Measurements from ENCODE around the gene SCP2D1. TPM values are rescaled to one million over a fixed set of nuclear protein-coding genes. Genes with fewer than 3 reads are reported as not detected.
"Not testable (repeated sequence)": the region's sequence is repeated elsewhere in the genome, so short reads cannot be mapped to it uniquely, and the experiment has no call there.

SCP2D1 gene
- polyA plus RNA-seq (ENCODE audit: low read depth in 6 of 6) = not detected

DNA sequence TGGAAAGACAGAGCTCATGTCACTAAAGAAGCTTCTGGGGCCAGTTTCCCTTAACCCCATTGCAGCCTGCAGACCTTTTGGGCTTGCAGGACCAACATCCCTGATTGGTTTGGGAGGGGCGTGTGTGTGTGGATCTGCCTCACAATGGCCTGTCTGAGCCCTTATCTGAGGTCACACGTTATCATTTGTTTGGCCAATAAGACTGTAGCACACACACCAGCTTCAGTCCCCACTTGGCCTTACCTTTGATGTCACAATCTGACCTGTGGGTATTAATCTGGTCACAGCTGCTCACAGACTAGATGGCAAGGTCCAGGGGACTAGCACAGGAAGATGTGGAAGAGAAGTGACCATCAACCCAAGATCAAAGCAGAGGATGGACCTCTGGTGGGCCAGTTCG is at the start of gene SCP2D1:
Gene SCP2D1 (plus strand): TSS at position 301 of the 400 bp plus-strand sequence. CDS start 33 bp downstream, at position 334.
- H3K4me3 Mint-ChIP-seq = no peak within 1 kb of the TSS
- no peaks in the 10 kb centered on the region for H3K36me3 Mint-ChIP-seq
- DNase-seq = no peak
- peaks cover 9 to 23% (median 16%) of the 10 kb centered on the region in 3 donors for H3K27me3 Mint-ChIP-seq
- peaks cover 0 to 2% (median 0%) of the 10 kb centered on the region in 7 donors for H3K9me3 Mint-ChIP-seq
- ATAC-seq (ENCODE audit: low read depth in 2 of 2) = no peak
- peak within 1 kb of the TSS in 1 of 6 donors; percentile 74 for H3K27ac Mint-ChIP-seq
- no peaks in the 10 kb centered on the region for H3K4me1 Mint-ChIP-seq

DNA sequence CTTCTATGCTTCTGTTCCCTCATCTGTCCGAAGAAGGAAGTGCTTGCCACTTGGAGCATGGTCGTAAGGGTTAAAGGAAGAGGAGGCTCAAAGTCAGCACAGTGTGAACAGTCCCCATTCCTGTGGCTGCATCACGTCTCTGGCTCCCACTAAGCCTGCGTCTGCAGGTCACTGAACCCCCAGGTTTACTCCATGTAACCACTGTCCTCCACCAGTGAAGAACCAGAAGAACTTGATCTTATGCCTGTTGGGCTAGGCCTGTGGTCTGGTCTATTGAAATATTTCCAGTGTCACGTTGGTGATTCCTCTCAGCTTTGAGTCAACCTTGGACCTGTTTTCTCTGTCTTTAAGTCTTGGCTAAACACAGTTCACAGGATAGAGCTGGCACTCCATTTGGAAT is 45.9 kb upstream of the SCP2D1 start:
- peak overlapping the region in 2 of 6 donors; percentile 7 to 21 for H3K27ac Mint-ChIP-seq

DNA sequence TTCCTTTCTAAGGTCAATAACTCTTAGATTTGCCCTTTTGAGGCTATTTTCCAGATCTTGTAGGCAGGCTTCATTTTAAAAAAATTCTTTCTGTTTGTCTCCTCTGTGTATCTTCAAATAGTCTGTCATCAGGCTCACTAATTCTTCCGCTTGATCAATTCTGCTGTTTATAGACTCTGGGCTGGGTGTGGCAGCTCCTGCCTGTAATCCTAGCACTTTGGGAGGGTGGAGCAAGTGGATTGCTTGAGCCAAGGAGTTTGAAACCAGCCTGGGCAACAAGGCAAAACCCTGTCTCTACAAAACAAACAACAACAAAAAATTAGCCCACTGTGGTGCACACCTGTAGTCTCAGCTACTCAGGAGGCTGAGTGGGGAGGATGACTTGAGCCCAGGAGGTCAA is 40.0 kb upstream of the SCP2D1 start:
- Mint-ChIP-seq H3K27ac (no peak overlapping the region), H3K27me3 (peaks cover 0 to 65% (median 25%) of the 10 kb centered on the region in 3 donors), H3K4me3 (no peak overlapping the region), H3K36me3 (peaks cover 0 to 12% of the 10 kb centered on the region in 2 donors), H3K4me1 (no peaks in the 10 kb centered on the region), H3K9me3 (peaks cover 0 to 4% (median 0%) of the 10 kb centered on the region in 7 donors)
- ATAC-seq (ENCODE audit: low read depth in 2 of 2) (no peak), DNase-seq (no peak)

More for the DNA sequence above, 45.9 kb upstream of the SCP2D1 start:
- H3K36me3 Mint-ChIP-seq = peaks cover 15 to 17% of the 10 kb centered on the region in 2 donors
- no peaks in the 10 kb centered on the region for H3K9me3 Mint-ChIP-seq
- no peaks in the 10 kb centered on the region for H3K4me1 Mint-ChIP-seq
- no peak for ATAC-seq (ENCODE audit: low read depth in 2 of 2)
- H3K27me3 Mint-ChIP-seq = peaks cover 0 to 18% (median 0%) of the 10 kb centered on the region in 3 donors
- no peak overlapping the region for H3K4me3 Mint-ChIP-seq
- DNase-seq = no peak

DNA sequence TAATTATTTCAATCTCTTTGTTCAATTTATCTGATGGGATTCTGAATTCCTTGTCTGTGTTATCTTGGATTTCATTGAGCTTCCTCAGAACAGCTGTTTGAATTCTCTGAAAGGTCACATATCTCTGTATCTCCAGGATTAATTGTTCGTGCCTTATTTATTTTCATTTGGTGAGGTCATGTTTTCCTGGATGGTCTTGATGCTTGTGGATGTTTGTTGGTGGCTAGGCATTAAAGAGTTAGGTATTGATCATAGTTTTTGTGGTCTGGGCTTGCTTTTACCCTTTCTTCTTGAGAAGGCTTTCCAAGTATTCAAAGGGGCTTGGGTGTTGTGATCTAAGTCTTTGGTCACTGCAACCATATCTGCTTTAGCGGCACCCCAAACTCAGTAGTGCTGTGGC is 39.4 kb upstream of the SCP2D1 start:
- Mint-ChIP-seq H3K36me3 (peaks cover 0 to 12% of the 10 kb centered on the region in 2 donors), H3K9me3 (peaks cover 0 to 4% (median 0%) of the 10 kb centered on the region in 7 donors), H3K27ac (no peak overlapping the region), H3K27me3 (peaks cover 0 to 69% (median 25%) of the 10 kb centered on the region in 3 donors), H3K4me3 (no peak overlapping the region), H3K4me1 (no peaks in the 10 kb centered on the region)
- DNase-seq (no peak), ATAC-seq (ENCODE audit: low read depth in 2 of 2) (no peak)

DNA sequence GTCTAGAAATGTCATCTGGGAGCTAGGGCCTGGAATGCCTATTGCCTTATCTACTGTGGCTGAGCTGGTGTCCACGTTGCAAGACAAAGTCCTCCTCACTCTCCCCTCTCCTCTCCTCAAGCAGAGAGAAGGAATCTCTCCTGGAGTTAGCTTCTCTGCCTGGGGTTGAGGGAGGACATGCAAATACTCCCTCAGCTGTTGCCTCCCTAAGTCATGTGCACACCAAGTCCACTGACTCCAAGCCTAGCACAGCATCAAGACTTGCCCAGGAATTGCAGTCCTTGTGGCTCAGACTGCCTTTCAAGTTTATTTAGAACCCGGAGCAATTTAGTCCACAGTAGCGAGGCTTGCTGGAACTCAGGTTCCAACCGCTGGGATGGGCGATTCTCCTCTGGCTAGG is 38.0 kb upstream of the SCP2D1 start:
- DNase-seq = no peak
- Mint-ChIP-seq H3K27ac (no peak overlapping the region), H3K4me1 (no peaks in the 10 kb centered on the region)

DNA sequence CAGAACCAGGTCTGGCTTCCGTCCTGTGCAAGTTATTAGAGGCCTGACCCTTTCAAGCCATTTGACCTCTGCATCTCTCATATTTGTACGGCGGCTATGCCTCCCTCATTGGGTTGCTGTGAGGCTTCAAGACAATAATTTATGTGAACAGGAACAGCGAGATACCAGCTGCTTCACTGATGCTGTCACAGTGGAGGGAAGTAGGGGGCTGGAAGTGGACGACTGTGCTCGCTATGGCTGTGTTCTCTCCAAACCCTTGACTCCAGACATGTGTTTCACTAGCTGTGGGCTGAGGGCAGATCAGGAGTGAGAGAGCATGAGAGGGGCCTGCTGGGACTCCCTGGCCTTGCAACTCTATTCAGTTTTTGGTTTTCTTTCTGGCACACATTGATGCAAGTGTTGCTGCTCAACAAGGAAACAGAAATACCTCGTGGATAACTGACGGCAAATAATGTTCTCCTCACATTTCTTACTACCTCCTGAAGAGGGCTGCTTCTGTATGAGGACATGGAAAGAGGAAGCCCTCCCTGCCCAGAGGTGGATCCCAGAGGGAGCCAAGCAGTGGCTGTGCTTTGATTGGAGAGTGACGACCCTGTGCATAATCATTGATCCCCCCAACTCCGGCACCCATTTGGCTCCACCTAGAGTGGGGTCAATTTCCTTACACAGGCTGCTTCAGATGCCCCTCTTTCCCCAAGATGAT is 34.7 kb upstream of the SCP2D1 start:
- Mint-ChIP-seq H3K4me1 (no peaks in the 10 kb centered on the region), H3K27ac (peak overlapping the region in 1 of 6 donors; percentile 20), H3K4me3 (no peak overlapping the region), H3K9me3 (peaks cover 0 to 4% (median 0%) of the 10 kb centered on the region in 7 donors), H3K27me3 (peaks cover 12 to 58% (median 14%) of the 10 kb centered on the region in 3 donors), H3K36me3 (peaks cover 0 to 12% of the 10 kb centered on the region in 2 donors)
- DNase-seq (no peak), ATAC-seq (ENCODE audit: low read depth in 2 of 2) (no peak)

More for the DNA sequence above, 38.0 kb upstream of the SCP2D1 start:
- Mint-ChIP-seq H3K27me3 (peaks cover 0 to 71% (median 25%) of the 10 kb centered on the region in 3 donors), H3K4me3 (peak overlapping the region in 1 of 8 donors; percentile 33), H3K9me3 (peaks cover 0 to 4% (median 0%) of the 10 kb centered on the region in 7 donors), H3K36me3 (peaks cover 0 to 12% of the 10 kb centered on the region in 2 donors)
- no peak for ATAC-seq (ENCODE audit: low read depth in 2 of 2)

DNA sequence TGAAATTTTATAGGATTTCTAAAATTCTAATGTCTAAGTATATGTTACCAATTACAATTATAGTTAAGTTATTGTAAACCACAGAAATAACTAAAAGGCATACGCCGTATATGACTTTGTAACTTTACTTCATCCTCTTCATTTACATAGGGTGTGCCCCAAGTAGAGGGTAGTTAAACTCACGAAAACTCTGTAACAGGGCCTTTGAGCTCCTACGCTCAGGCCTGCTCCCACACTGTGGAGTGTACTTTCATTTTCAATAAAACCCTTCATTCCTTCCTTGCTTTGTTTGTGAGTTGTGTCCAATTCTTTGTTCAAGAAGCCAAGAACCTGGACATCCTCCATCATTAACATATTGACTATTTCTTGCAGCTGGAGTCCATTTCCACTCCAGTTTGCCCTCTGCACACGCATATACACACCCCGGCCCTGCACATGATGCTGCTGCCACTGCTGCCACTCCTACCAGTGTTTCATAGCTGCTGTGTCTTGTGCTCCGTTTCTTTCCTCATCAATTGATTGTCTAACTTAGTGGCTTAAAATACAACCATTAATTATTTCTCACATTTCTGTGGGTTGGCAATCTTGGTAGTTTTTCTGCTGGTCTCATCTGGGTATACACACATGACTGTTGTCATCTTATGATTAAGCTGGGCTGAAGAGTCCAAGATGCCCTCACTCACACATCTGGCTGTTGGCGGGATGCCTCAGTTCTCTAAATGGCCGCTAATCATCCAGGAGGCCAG is 33.0 kb upstream of the SCP2D1 start:
- Mint-ChIP-seq H3K27ac (peak overlapping the region in 1 of 6 donors; percentile 30), H3K4me1 (no peaks in the 10 kb centered on the region), H3K4me3 (no peak overlapping the region), H3K27me3 (peaks cover 20 to 57% (median 22%) of the 10 kb centered on the region in 3 donors), H3K9me3 (peaks cover 0 to 4% (median 0%) of the 10 kb centered on the region in 7 donors), H3K36me3 (peaks cover 0 to 12% of the 10 kb centered on the region in 2 donors)
- no peak for ATAC-seq (ENCODE audit: low read depth in 2 of 2)
- DNase-seq = no peak

DNA sequence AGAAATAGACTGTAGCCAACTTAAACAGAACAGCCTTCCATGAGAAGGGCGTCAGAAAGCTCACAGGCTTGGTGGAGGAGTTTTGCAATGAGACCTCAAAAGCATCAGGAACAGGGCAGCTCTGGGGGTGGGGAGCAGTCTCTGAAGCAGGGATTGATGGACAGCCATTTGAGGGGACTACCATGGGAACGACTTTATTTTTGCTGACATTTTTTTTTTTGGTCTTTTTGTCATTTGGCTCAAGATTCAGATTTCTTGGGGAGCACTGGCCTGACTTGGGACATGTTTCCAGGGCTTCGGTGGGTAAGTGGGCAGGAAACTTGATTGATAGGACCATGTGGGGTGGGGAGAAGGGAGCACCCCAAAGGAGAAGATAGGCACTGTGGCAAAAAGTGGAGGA is 32.1 kb upstream of the SCP2D1 start:
- peaks cover 30 to 59% (median 31%) of the 10 kb centered on the region in 3 donors for H3K27me3 Mint-ChIP-seq
- peaks cover 0 to 4% (median 0%) of the 10 kb centered on the region in 7 donors for H3K9me3 Mint-ChIP-seq
- no peak for DNase-seq
- no peaks in the 10 kb centered on the region for H3K4me1 Mint-ChIP-seq
- no peak overlapping the region for H3K27ac Mint-ChIP-seq
- no peak for ATAC-seq (ENCODE audit: low read depth in 2 of 2)
- peaks cover 0 to 12% of the 10 kb centered on the region in 2 donors for H3K36me3 Mint-ChIP-seq
- no peak overlapping the region for H3K4me3 Mint-ChIP-seq

DNA sequence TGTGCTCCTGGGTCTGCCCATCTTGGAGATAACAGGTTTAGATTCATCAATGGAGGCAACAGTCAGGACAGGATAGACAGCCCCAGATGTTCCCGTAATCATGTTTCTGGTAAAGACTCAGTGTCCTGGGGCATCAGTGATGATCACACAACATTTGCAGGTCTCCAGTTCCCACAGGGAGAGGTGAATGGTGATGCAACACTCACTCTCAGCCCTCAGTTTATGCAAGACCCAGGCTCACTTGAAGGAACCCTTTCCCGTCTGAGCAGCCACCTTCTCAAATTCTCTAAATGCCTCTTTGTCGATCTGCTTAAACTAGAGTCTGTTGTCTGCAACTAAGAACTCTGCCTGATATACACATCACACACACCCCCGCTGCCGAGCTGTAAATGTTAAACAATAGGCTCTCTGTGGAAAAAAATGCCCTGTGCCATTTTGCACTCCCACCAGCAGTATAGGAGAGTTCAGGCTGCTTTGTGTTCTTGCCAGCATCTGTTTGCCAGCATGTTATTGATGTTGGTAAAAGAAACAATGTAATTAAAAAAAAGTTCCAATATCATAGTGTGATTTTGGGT is 30.1 kb upstream of the SCP2D1 start:
- peaks cover 0 to 9% (median 2%) of the 10 kb centered on the region in 7 donors for H3K9me3 Mint-ChIP-seq
- peaks cover 30 to 60% (median 38%) of the 10 kb centered on the region in 3 donors for H3K27me3 Mint-ChIP-seq
- no peaks in the 10 kb centered on the region for H3K4me1 Mint-ChIP-seq
- H3K4me3 Mint-ChIP-seq = no peak overlapping the region
- no peak overlapping the region for H3K27ac Mint-ChIP-seq
- ATAC-seq (ENCODE audit: low read depth in 2 of 2) = no peak
- no peak for DNase-seq
- H3K36me3 Mint-ChIP-seq = peaks cover 8% of the 10 kb centered on the region in 2 donors

DNA sequence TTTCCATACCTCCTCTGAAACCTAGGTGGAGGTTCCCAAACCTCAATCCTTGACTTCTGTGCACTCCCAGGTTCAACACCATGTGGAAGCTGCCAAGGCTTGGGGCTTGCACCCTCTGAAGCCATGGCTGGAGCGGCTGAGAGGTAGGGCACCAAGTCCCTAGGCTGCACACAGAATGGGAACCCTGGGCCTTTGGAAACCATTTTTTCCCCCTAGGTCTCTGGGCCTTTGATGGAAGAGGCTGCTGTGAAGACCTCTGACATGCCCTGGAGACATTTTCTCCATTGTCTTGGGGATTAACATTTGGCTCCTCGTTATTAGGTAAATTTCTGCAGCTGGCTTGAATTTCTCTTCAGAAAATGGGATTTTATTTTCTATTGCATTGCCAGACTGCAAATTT is 26.5 kb upstream of the SCP2D1 start:
- H3K9me3 Mint-ChIP-seq = peaks cover 0 to 12% (median 2%) of the 10 kb centered on the region in 7 donors
- H3K36me3 Mint-ChIP-seq = peaks cover 8 to 10% of the 10 kb centered on the region in 2 donors
- H3K27me3 Mint-ChIP-seq = peaks cover 58 to 76% (median 59%) of the 10 kb centered on the region in 3 donors
- H3K4me3 Mint-ChIP-seq; H3K4me1 Mint-ChIP-seq; H3K27ac Mint-ChIP-seq; ATAC-seq (ENCODE audit: low read depth in 2 of 2); DNase-seq: not testable (repeated sequence)

DNA sequence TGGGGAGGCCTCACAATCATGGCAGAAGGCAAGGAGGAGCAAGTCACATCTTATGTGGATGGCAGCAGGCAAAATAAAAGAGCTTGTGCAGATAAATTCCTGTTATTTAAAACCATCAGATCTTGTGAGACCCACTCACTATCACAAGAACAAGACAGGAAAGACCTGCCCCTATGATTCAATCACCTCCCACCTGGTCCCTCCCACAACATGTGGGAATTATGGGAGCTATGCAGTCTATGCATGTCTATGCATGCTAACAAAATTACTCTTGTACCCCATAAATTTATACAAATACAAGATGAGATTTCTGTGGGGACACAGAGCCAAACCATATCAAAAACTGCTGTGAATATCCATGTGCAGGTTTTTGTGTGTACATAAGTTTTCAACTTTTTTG is 25.6 kb upstream of the SCP2D1 start:
- no peak overlapping the region for H3K27ac Mint-ChIP-seq
- no peak for ATAC-seq (ENCODE audit: low read depth in 2 of 2)

DNA sequence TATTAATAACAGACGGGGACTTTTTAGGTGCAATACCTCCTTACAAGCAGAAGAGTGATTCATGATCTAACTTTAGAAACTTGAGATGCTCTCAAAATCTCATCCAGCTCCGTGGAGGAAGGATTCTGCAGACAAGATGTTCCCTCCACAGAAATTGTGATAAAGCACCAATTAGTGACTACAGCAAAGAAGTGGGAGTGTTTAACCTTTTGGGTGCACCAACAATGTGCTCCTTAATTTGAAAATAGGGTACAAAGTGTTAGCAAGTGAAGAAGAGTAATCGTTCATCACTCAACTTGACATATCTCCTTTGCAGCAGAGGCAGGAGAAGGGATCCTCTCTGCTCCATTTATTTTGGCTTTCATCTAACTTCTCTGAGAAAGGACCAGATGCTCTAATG is 22.8 kb upstream of the SCP2D1 start:
- H3K4me3 Mint-ChIP-seq = no peak overlapping the region
- peaks cover 10 to 16% of the 10 kb centered on the region in 2 donors for H3K36me3 Mint-ChIP-seq
- no peak overlapping the region for H3K27ac Mint-ChIP-seq
- peaks cover 43 to 60% (median 56%) of the 10 kb centered on the region in 3 donors for H3K27me3 Mint-ChIP-seq
- peaks cover 0 to 18% (median 17%) of the 10 kb centered on the region in 3 donors for H3K4me1 Mint-ChIP-seq
- H3K9me3 Mint-ChIP-seq = peaks cover 0 to 15% (median 4%) of the 10 kb centered on the region in 7 donors
- ATAC-seq (ENCODE audit: low read depth in 2 of 2) (no peak), DNase-seq (no peak)

More for the DNA sequence above, 25.6 kb upstream of the SCP2D1 start:
- no peak overlapping the region for H3K4me3 Mint-ChIP-seq
- peaks cover 60 to 83% (median 67%) of the 10 kb centered on the region in 3 donors for H3K27me3 Mint-ChIP-seq
- DNase-seq = no peak
- peaks cover 10 to 16% of the 10 kb centered on the region in 2 donors for H3K36me3 Mint-ChIP-seq
- H3K4me1 Mint-ChIP-seq = no peaks in the 10 kb centered on the region
- H3K9me3 Mint-ChIP-seq = peaks cover 0 to 12% (median 4%) of the 10 kb centered on the region in 7 donors
